ENCODE measurements around the gene P4HA1. TPM values are rescaled to one million over a fixed set of nuclear protein-coding genes. Genes with fewer than 3 reads are reported as not detected.
"Not testable (repeated sequence)": the region's sequence is repeated elsewhere in the genome, so short reads cannot be mapped to it uniquely, and the experiment has no call there.

P4HA1 gene
- polyA plus RNA-seq, 1 experiment: 245 TPM

DNA sequence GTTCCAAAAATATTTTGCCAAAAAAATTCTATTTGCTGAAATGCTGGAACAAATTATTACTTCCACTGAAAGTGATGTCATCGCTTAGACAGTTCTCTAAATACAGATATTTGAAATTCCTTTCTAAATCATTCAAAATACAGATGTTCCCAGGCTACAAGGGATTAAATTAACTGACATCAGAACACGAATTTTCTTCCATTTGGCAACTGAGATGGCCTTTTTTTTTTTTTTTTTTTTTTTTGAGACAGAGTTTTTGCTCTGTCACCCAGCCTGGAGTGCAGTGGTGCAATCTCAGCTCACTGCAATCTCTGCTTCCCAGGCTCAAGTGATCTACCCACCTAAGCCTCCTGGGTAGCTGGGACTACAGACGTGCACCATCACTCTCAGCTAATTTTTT, 57.0 kb downstream of the P4HA1 start:
- ChIA-PET POLR2A (interaction anchor here (0.9 to 1.4 kb wide), 2 partner anchors 56 to 57 kb away, joined by 3 to 4 read pairs; partner anchors contain the start of gene P4HA1), CTCF (interaction anchor here (0.5 kb wide), 1 partner anchor 100 kb away, joined by 3 read pairs; no protein-coding TSS in a partner anchor)
- peak overlapping the region; percentile 76 for H3K27ac ChIP-seq (ENCODE audit: low read depth, low read length)
- no peaks in the 10 kb centered on the region for H3K9me3 ChIP-seq (ENCODE audit: control insufficient read depth, insufficient read depth, low read length)
- TF ChIP-seq, protein P1, sequence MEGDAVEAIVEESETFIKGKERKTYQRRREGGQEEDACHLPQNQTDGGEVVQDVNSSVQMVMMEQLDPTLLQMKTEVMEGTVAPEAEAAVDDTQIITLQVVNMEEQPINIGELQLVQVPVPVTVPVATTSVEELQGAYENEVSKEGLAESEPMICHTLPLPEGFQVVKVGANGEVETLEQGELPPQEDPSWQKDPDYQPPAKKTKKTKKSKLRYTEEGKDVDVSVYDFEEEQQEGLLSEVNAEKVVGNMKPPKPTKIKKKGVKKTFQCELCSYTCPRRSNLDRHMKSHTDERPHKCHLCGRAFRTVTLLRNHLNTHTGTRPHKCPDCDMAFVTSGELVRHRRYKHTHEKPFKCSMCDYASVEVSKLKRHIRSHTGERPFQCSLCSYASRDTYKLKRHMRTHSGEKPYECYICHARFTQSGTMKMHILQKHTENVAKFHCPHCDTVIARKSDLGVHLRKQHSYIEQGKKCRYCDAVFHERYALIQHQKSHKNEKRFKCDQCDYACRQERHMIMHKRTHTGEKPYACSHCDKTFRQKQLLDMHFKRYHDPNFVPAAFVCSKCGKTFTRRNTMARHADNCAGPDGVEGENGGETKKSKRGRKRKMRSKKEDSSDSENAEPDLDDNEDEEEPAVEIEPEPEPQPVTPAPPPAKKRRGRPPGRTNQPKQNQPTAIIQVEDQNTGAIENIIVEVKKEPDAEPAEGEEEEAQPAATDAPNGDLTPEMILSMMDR (IDR thresholded peaks at IDR 0.05; ENCODE audit: low read depth, low read length): no peak
- no peaks in the 10 kb centered on the region for H3K27me3 ChIP-seq (ENCODE audit: control insufficient read depth, insufficient read depth, low read length)
- no peak overlapping the region for H3K4me3 ChIP-seq (ENCODE audit: low read depth, low read length)
- DNase-seq (ENCODE audit: low read depth, low spot score): peak; percentile 37

DNA sequence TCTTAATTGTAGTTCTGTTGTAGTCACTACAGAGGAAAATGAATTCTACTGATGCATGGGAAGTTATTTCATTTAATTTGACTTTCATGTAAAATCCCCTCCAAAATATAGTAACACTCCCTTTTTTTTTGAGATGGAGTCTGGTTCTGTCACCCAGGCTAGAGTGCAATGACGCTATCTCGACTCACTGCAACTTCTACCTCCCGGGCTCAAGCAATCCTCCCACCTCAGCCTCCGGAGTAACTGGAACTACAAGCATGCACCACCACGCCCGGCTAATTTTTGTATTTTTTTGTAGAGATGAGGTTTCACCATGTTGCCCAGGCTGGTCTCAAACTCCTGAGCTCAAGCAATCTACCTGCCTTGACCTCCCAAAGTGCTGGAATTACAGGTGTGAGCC, 60.4 kb downstream of the P4HA1 start:
- H3K27me3 ChIP-seq (ENCODE audit: control insufficient read depth, insufficient read depth, low read length); DNase-seq (ENCODE audit: low read depth, low spot score); H3K4me3 ChIP-seq (ENCODE audit: low read depth, low read length); H3K27ac ChIP-seq (ENCODE audit: low read depth, low read length); CTCF ChIA-PET; POLR2A ChIA-PET; H3K9me3 ChIP-seq (ENCODE audit: control insufficient read depth, insufficient read depth, low read length): not testable (repeated sequence)

GRCh38 chr10:73032536-73032935, 64.1 kb downstream of the P4HA1 start:
- Histone ChIP-seq H3K9me3 (ENCODE audit: control insufficient read depth, insufficient read depth, low read length) (no peaks in the 10 kb centered on the region), H3K27me3 (ENCODE audit: control insufficient read depth, insufficient read depth, low read length) (no peaks in the 10 kb centered on the region), H3K27ac (ENCODE audit: low read depth, low read length) (no peak overlapping the region), H3K4me3 (ENCODE audit: low read depth, low read length) (no peak overlapping the region)
- TF ChIP-seq, protein P1 (IDR thresholded peaks at IDR 0.05; ENCODE audit: low read depth, low read length): no peak
- ChIA-PET CTCF (no interaction called here), POLR2A (no interaction called here)
- DNase-seq (ENCODE audit: low read depth, low spot score): no peak

GRCh38 chr10:73026623-73027022, 70.0 kb downstream of the P4HA1 start:
- DNase-seq (ENCODE audit: low read depth, low spot score); H3K9me3 ChIP-seq (ENCODE audit: control insufficient read depth, insufficient read depth, low read length); H3K4me3 ChIP-seq (ENCODE audit: low read depth, low read length); H3K27ac ChIP-seq (ENCODE audit: low read depth, low read length); H3K27me3 ChIP-seq (ENCODE audit: control insufficient read depth, insufficient read depth, low read length); POLR2A ChIA-PET; CTCF ChIA-PET: not testable (repeated sequence)

- H3K9me3 ChIP-seq (ENCODE audit: control insufficient read depth, insufficient read depth, low read length); POLR2A ChIA-PET; DNase-seq (ENCODE audit: low read depth, low spot score); H3K4me3 ChIP-seq (ENCODE audit: low read depth, low read length); H3K27me3 ChIP-seq (ENCODE audit: control insufficient read depth, insufficient read depth, low read length); H3K27ac ChIP-seq (ENCODE audit: low read depth, low read length): not testable (repeated sequence)
- CTCF ChIA-PET: interaction anchor here (0.6 kb wide), 1 partner anchor 673 kb away, joined by 9 read pairs; no protein-coding TSS in a partner anchor
These were observed 73.1 kb downstream of the P4HA1 start for GRCh38 chr10:73023455-73024070.

DNA sequence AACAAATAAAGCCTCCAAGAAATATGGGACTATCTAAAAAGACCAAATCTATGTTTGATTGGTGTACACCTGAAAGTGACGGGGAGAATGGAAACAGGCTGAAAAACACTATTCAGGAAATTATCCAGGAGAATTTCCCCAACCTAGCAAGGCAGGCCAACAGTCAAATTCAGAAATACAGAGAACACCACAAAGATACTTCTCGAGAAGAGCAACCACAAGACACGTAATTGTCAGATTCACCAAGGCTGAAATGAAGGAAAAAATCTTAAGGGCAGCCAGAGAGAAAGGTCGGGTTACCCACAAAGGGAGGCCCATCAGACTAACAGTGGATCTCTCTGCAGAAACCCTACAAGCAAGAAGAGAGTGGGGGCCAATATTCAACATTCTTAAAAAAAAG, 73.7 kb downstream of the P4HA1 start:
- H3K27me3 ChIP-seq (ENCODE audit: control insufficient read depth, insufficient read depth, low read length); H3K4me3 ChIP-seq (ENCODE audit: low read depth, low read length); DNase-seq (ENCODE audit: low read depth, low spot score); H3K27ac ChIP-seq (ENCODE audit: low read depth, low read length); H3K9me3 ChIP-seq (ENCODE audit: control insufficient read depth, insufficient read depth, low read length); POLR2A ChIA-PET: not testable (repeated sequence)
- CTCF ChIA-PET: interaction anchor here (0.6 kb wide), 1 partner anchor 672 kb away, joined by 9 read pairs; no protein-coding TSS in a partner anchor

GRCh38 chr10:73021538-73022164, 75.0 kb downstream of the P4HA1 start:
- H3K4me3 ChIP-seq (ENCODE audit: low read depth, low read length); H3K27me3 ChIP-seq (ENCODE audit: control insufficient read depth, insufficient read depth, low read length); H3K27ac ChIP-seq (ENCODE audit: low read depth, low read length); DNase-seq (ENCODE audit: low read depth, low spot score); H3K9me3 ChIP-seq (ENCODE audit: control insufficient read depth, insufficient read depth, low read length); POLR2A ChIA-PET: not testable (repeated sequence)
- CTCF ChIA-PET: interaction anchor here (0.9 kb wide), 1 partner anchor 12 kb away, joined by 5 read pairs; no protein-coding TSS in a partner anchor

Data from AG04450 (cell line).